Gastrocnemius medialis (tissue), 4 donors: ENCODE measurements around the gene PTPRN2. TPM values are rescaled to one million over a fixed set of nuclear protein-coding genes. Genes with fewer than 3 reads are reported as not detected.

Experiments
- ATAC-seq, 2 donors: fragments of 150-250 bp; one replicate each; pipeline ENCODE4 v1.9.1; 2016
- DNase-seq, 2 donors: peaks; one replicate each; pipeline ENCODE4 v3.0.0-alpha.2; 2019
- H3K27ac ChIP-seq, 4 donors: fragments of 200-600 bp; sonication (generic); 1 replicate in 1 of 4; 2 replicates in 3 of 4; pipeline ENCODE4 v1.5.1; 2016 to 2018; ENCODE audit warnings: mild to moderate bottlenecking in 2 of 4, moderate library complexity in 1 of 4
- H3K27me3 ChIP-seq, 3 donors: fragments of 200-600 bp; sonication (generic) in 2 of 3; 1 replicate in 1 of 3; 2 replicates in 2 of 3; pipeline versions ENCODE4 v1.5.1 to v1.6.0; 2016 to 2019; ENCODE audit warnings: mild to moderate bottlenecking in 1 of 3, moderate library complexity in 1 of 3
- H3K36me3 ChIP-seq, 2 donors: fragments of 200-600 bp; sonication (generic) in 1 of 2; one replicate each; pipeline ENCODE4 v1.5.1; 2017 to 2018
- H3K4me1 ChIP-seq, 2 donors: fragments of 200-600 bp; sonication (generic) in 1 of 2; one replicate each; pipeline ENCODE4 v1.5.1; 2016 to 2017; ENCODE audit warnings: mild to moderate bottlenecking in 2 of 2
- H3K4me3 ChIP-seq, 4 donors: fragments of 200-600 bp; sonication (generic) in 3 of 4; 1 replicate in 1 of 4; 2 replicates in 3 of 4; pipeline ENCODE4 v1.5.1; 2016 to 2019; ENCODE audit warnings: mild to moderate bottlenecking in 2 of 4
- H3K9me3 ChIP-seq, 3 donors: fragments of 200-600 bp; sonication (generic) in 2 of 3; 1 replicate in 1 of 3; 2 replicates in 2 of 3; pipeline ENCODE4 v1.5.1; 2016 to 2019
- CTCF ChIP-seq, 5 experiments: fragments of 450-650 bp in 3 of 5; fragments of 200-600 bp in 2 of 5; sonication (generic) in 2 of 5; IDR thresholded peaks in 4 of 5; conservative IDR thresholded peaks in 1 of 5; 1 replicate in 4 of 5; 2 replicates in 1 of 5; pipeline ENCODE4 v1.5.1; 2016 to 2019; ENCODE audit warnings: antibody characterized with exemption in 5 of 5, mild to moderate bottlenecking in 3 of 5, moderate library complexity in 3 of 5
- POLR2A ChIP-seq, 2 donors: fragments of 450-650 bp; IDR thresholded peaks; one replicate each; pipeline ENCODE4 v1.6.1; 2017; ENCODE audit warnings: antibody characterized with exemption in 2 of 2, mild to moderate bottlenecking in 2 of 2, moderate library complexity in 2 of 2
- in situ Hi-C, 4 donors: fragments of 200-750 bp; cut with MboI; loops; one replicate each; pipeline versions ENCODE4 v1.15.0 to v1.8.0; 2017; ENCODE audit warnings: low sequenced_read_pairs in 4 of 4
- intact Hi-C: fragments of 100-400 bp; cut with DNase I; formaldehyde crosslinking; loops from one replicate; pipeline ENCODE4 v1.15.1; 2023; ENCODE audit warnings: low total_unique reads
- total RNA-seq, 4 donors: library from RNA; depleted of rRNA; stranded (reverse); fragments of >200 nt; gene quantifications; one replicate each; pipeline versions ENCODE4 v1.1.0 to v1.2.3, GENCODE V29; 2016

PTPRN2 gene
- total RNA-seq, 4 donors from 2014 or later: 0.66 to 0.85 (median 0.81) TPM

- no peak for DNase-seq
Measured at GRCh38 chr7:158094046-158094445, 493.6 kb downstream of the PTPRN2 start.

GRCh38 chr7:158093156-158093796, 494.3 kb downstream of the PTPRN2 start:
- no peaks in the 10 kb centered on the region for H3K4me1 ChIP-seq
- intact Hi-C loops (no loop called here), in situ Hi-C loops (no loop called here)
- no peaks in the 10 kb centered on the region for H3K27me3 ChIP-seq
- DNase-seq: no peak
- TF ChIP-seq POLR2A (IDR thresholded peaks at IDR 0.05): no peak
- no peak for TF ChIP-seq CTCF (IDR thresholded peaks at IDR 0.05 in 4 of 5, conservative IDR thresholded peaks at IDR 0.05 in 1 of 5)
- no peak for ATAC-seq
- no peaks in the 10 kb centered on the region for H3K9me3 ChIP-seq
- H3K4me3 ChIP-seq: no peak overlapping the region
- H3K36me3 ChIP-seq: no peaks in the 10 kb centered on the region
- H3K27ac ChIP-seq: no peak overlapping the region

More at GRCh38 chr7:158094046-158094445, 493.6 kb downstream of the PTPRN2 start:
- TF ChIP-seq POLR2A (IDR thresholded peaks at IDR 0.05) (no peak), CTCF (IDR thresholded peaks at IDR 0.05 in 4 of 5, conservative IDR thresholded peaks at IDR 0.05 in 1 of 5) (no peak)
- in situ Hi-C loops (no loop called here), intact Hi-C loops (no loop called here)
- ATAC-seq: no peak
- no peaks in the 10 kb centered on the region for H3K36me3 ChIP-seq
- no peaks in the 10 kb centered on the region for H3K4me1 ChIP-seq
- H3K27me3 ChIP-seq: no peaks in the 10 kb centered on the region
- H3K9me3 ChIP-seq: no peaks in the 10 kb centered on the region
- no peak overlapping the region for H3K4me3 ChIP-seq
- H3K27ac ChIP-seq: no peak overlapping the region

- intact Hi-C loops: no loop called here
- DNase-seq (no peak), ATAC-seq (no peak)
- H3K9me3 ChIP-seq: no peaks in the 10 kb centered on the region
- no peaks in the 10 kb centered on the region for H3K36me3 ChIP-seq
- in situ Hi-C loops: no loop called here
- no peak overlapping the region for H3K4me3 ChIP-seq
- no peaks in the 10 kb centered on the region for H3K4me1 ChIP-seq
- H3K27ac ChIP-seq: no peak overlapping the region
- H3K27me3 ChIP-seq: no peaks in the 10 kb centered on the region
- no peak for TF ChIP-seq CTCF (IDR thresholded peaks at IDR 0.05 in 4 of 5, conservative IDR thresholded peaks at IDR 0.05 in 1 of 5)
- TF ChIP-seq POLR2A (IDR thresholded peaks at IDR 0.05): no peak
Measured at GRCh38 chr7:158087196-158087595, 500.4 kb downstream of the PTPRN2 start.

- no peak overlapping the region for H3K27ac ChIP-seq
- H3K27me3 ChIP-seq: no peaks in the 10 kb centered on the region
- intact Hi-C loops: no loop called here
- no peak for DNase-seq
- no peaks in the 10 kb centered on the region for H3K9me3 ChIP-seq
- in situ Hi-C loops: no loop called here
- TF ChIP-seq POLR2A (IDR thresholded peaks at IDR 0.05) (no peak), CTCF (IDR thresholded peaks at IDR 0.05 in 4 of 5, conservative IDR thresholded peaks at IDR 0.05 in 1 of 5) (no peak)
- H3K4me3 ChIP-seq: no peak overlapping the region
- H3K36me3 ChIP-seq: no peaks in the 10 kb centered on the region
- no peaks in the 10 kb centered on the region for H3K4me1 ChIP-seq
- no peak for ATAC-seq
Measured at GRCh38 chr7:158085741-158086695, 501.6 kb downstream of the PTPRN2 start.
